Prostate gland (tissue), 2 donors: ENCODE data around the gene FBXO38.

ENCODE experiments used
- POLR2A ChIP-seq: fragments of 450-650 bp; IDR thresholded peaks from one replicate; pipeline ENCODE4 v1.6.1; 2016; ENCODE audit warnings: antibody characterized with exemption, mild to moderate bottlenecking
- POLR2AphosphoS5 ChIP-seq: sonication (generic); formaldehyde crosslinking; IDR thresholded peaks from one replicate; pipeline ENCODE4 v1.6.1; 2017; ENCODE audit warnings: antibody characterized with exemption
- TF ChIP-seq, protein P1 (sequence below), 4 experiments: fragments of 200-600 bp in 2 of 4; fragments of 450-650 bp in 2 of 4; sonication (generic) in 2 of 4; IDR thresholded peaks; 1 replicate in 3 of 4; 2 replicates in 1 of 4; pipeline ENCODE4 v1.5.1; 2016 to 2019; ENCODE audit warnings: antibody characterized with exemption in 4 of 4, mild to moderate bottlenecking in 2 of 4, moderate library complexity in 2 of 4

- TF ChIP-seq, protein P1, sequence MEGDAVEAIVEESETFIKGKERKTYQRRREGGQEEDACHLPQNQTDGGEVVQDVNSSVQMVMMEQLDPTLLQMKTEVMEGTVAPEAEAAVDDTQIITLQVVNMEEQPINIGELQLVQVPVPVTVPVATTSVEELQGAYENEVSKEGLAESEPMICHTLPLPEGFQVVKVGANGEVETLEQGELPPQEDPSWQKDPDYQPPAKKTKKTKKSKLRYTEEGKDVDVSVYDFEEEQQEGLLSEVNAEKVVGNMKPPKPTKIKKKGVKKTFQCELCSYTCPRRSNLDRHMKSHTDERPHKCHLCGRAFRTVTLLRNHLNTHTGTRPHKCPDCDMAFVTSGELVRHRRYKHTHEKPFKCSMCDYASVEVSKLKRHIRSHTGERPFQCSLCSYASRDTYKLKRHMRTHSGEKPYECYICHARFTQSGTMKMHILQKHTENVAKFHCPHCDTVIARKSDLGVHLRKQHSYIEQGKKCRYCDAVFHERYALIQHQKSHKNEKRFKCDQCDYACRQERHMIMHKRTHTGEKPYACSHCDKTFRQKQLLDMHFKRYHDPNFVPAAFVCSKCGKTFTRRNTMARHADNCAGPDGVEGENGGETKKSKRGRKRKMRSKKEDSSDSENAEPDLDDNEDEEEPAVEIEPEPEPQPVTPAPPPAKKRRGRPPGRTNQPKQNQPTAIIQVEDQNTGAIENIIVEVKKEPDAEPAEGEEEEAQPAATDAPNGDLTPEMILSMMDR (IDR thresholded peaks at IDR 0.05): no peak
- TF ChIP-seq POLR2A (no peak), POLR2AphosphoS5 (no peak)
Measured at GRCh38 chr5:148347706-148348105, 36.1 kb upstream of the FBXO38 start.
